ENCODE measurements around the gene BASP1. TPM values are rescaled to one million over a fixed set of nuclear protein-coding genes. Genes with fewer than 3 reads are reported as not detected.

BASP1 gene
- total and polyA plus RNA-seq, 8 donors: 0.23 to 8.3 (median 1.8) TPM

- 88 to 94% methylated on average over 3 of the region's 3 CpGs for WGBS, 2 donors
- no peaks in the 10 kb centered on the region for H3K36me3 ChIP-seq
- H3K4me3 ChIP-seq: no peak overlapping the region
- intact Hi-C loops (cut with DNase I): no loop called here
- no peaks in the 10 kb centered on the region for H3K27me3 ChIP-seq
- ATAC-seq (no peak), FAIRE-seq (no peak), DNase-seq (no peak)
- no peak overlapping the region for H3K27ac ChIP-seq
- no peak for TF ChIP-seq CTCF (IDR thresholded peaks at IDR 0.05)
- no peaks in the 10 kb centered on the region for H3K4me1 ChIP-seq
- no peaks in the 10 kb centered on the region for H3K9me3 ChIP-seq
These were observed 34.9 kb upstream of the BASP1 start for GRCh38 chr5:17182494-17182893.

GRCh38 chr5:17182981-17183380 is 34.5 kb upstream of the BASP1 start:
- no peaks in the 10 kb centered on the region for H3K27me3 ChIP-seq
- FAIRE-seq: no peak
- no peak for TF ChIP-seq CTCF (IDR thresholded peaks at IDR 0.05)
- no peaks in the 10 kb centered on the region for H3K4me1 ChIP-seq
- H3K27ac ChIP-seq: no peak overlapping the region
- DNase-seq: no peak
- H3K36me3 ChIP-seq: no peaks in the 10 kb centered on the region
- intact Hi-C loops (cut with DNase I): no loop called here
- H3K9me3 ChIP-seq: no peaks in the 10 kb centered on the region
- ATAC-seq: no peak
- no peak overlapping the region for H3K4me3 ChIP-seq
- 68 to 70% methylated on average over 1 of the region's 1 CpG for WGBS, 2 donors

GRCh38 chr5:17183831-17184230 is 33.6 kb upstream of the BASP1 start:
- Histone ChIP-seq H3K27me3 (no peaks in the 10 kb centered on the region), H3K9me3 (no peaks in the 10 kb centered on the region), H3K4me1 (no peaks in the 10 kb centered on the region), H3K27ac (no peak overlapping the region), H3K36me3 (no peaks in the 10 kb centered on the region), H3K4me3 (no peak overlapping the region)
- ATAC-seq (no peak), FAIRE-seq (no peak), DNase-seq (no peak)
- intact Hi-C loops (cut with DNase I): no loop called here
- TF ChIP-seq CTCF (IDR thresholded peaks at IDR 0.05): no peak
- 85 to 91% methylated on average over 7 of the region's 7 CpGs for WGBS, 2 donors

GRCh38 chr5:17184588-17184987 is 32.8 kb upstream of the BASP1 start:
- H3K4me1 ChIP-seq: peaks cover 0 to under 1% (median 0%) of the 10 kb centered on the region in 3 donors
- no peak for FAIRE-seq
- DNase-seq: no peak
- intact Hi-C loops (cut with DNase I): no loop called here
- no peak overlapping the region for H3K27ac ChIP-seq
- no peak overlapping the region for H3K4me3 ChIP-seq
- no peaks in the 10 kb centered on the region for H3K9me3 ChIP-seq
- 83 to 100% methylated on average over 1 of the region's 1 CpG for WGBS, 2 donors
- TF ChIP-seq CTCF (IDR thresholded peaks at IDR 0.05): no peak
- no peak for ATAC-seq
- no peaks in the 10 kb centered on the region for H3K36me3 ChIP-seq
- no peaks in the 10 kb centered on the region for H3K27me3 ChIP-seq

GRCh38 chr5:17185349-17185748 is 32.1 kb upstream of the BASP1 start:
- Histone ChIP-seq H3K27me3 (no peaks in the 10 kb centered on the region), H3K36me3 (no peaks in the 10 kb centered on the region), H3K4me1 (peaks cover 0 to 6% (median 0%) of the 10 kb centered on the region in 3 donors), H3K9me3 (no peaks in the 10 kb centered on the region), H3K4me3 (no peak overlapping the region), H3K27ac (no peak overlapping the region)
- intact Hi-C loops (cut with DNase I): no loop called here
- DNase-seq (no peak), FAIRE-seq (no peak), ATAC-seq (no peak)
- WGBS, 2 donors: 90 to 94% methylated on average over 3 of the region's 3 CpGs
- no peak for TF ChIP-seq CTCF (IDR thresholded peaks at IDR 0.05)
